ENCODE results near the gene DDX41. TPM values are rescaled to one million over a fixed set of nuclear protein-coding genes. Genes with fewer than 3 reads are reported as not detected.
A peak's percentile ranks its signal among the peaks of the same experiment; 100 is the strongest.

The DDX41 gene
- total and polyA plus RNA-seq, 2 of the 13 experiments (the other 11 are each of a cell fraction or from before 2014, with no cell fraction given), result 62.8 to 105 TPM

- TF ChIP-seq ZKSCAN5 (CRISPR knock-in tag; IDR thresholded peaks at IDR 0.05) (no peak), SNAPC5 (CRISPR knock-in tag; IDR thresholded peaks at IDR 0.05; ENCODE audit: borderline replicate concordance) (no peak), MEF2D (CRISPR knock-in tag; IDR thresholded peaks at IDR 0.05) (peak; percentile 80; the same call in 1 of the 2 replicates), TSC22D2 (CRISPR knock-in tag; IDR thresholded peaks at IDR 0.05; ENCODE audit: borderline replicate concordance) (peak; percentile 75; the same call in 1 of the 2 replicates), ZNF296 (CRISPR knock-in tag; conservative IDR thresholded peaks at IDR 0.05) (no peak), ZNF235 (CRISPR knock-in tag; IDR thresholded peaks at IDR 0.05; ENCODE audit: borderline replicate concordance) (peak; percentile 93), TCF7 (IDR thresholded peaks at IDR 0.05; ENCODE audit: low read depth) (no peak), ZNF776 (CRISPR knock-in tag; IDR thresholded peaks at IDR 0.05) (peak; percentile 94), ZBTB2 (CRISPR knock-in tag; IDR thresholded peaks at IDR 0.05; ENCODE audit: low read depth) (peak; percentile 94), POLR2AphosphoS5 (IDR thresholded peaks at IDR 0.05; ENCODE audit: low read depth, low read length) (peak; percentile 86), CEBPZ (IDR thresholded peaks at IDR 0.05; ENCODE audit: low read length) (no peak), ZNF205 (CRISPR knock-in tag; IDR thresholded peaks at IDR 0.05) (peak; percentile 85; the same call in 1 of the 2 replicates), ZNF282 (IDR thresholded peaks at IDR 0.05; ENCODE audit: partially characterized antibody) (no peak), ZNF563 (CRISPR knock-in tag; IDR thresholded peaks at IDR 0.05) (peak; percentile 84; the same call in 1 of the 2 replicates), CHD2 (IDR thresholded peaks at IDR 0.05; ENCODE audit: low read depth, low read length) (peak; percentile 41; the same call in 1 of the 2 replicates), SOX13 (IDR thresholded peaks at IDR 0.05) (no peak), SOX13 (CRISPR knock-in tag; conservative IDR thresholded peaks at IDR 0.05 in 1 of 2, IDR thresholded peaks at IDR 0.05 in 1 of 2) (peak in 1 of 2 experiments; percentile 56; a peak in 1 of 4 replicates), RELA (CRISPR knock-in tag; IDR thresholded peaks at IDR 0.05) (peak; percentile 86), ZNF230 (CRISPR knock-in tag; IDR thresholded peaks at IDR 0.05) (peak; percentile 93), MEIS2 (CRISPR knock-in tag; IDR thresholded peaks at IDR 0.05) (peak; percentile 55; the same call in 1 of the 2 replicates), POLR2A (IDR thresholded peaks at IDR 0.05; ENCODE audit: insufficient read depth in 1 of 2, low read depth in 2 of 2, low read length in 2 of 2) (peak in 1 of 2 experiments; percentile 48; a peak in 1 of 4 replicates), ZNF567 (CRISPR knock-in tag; IDR thresholded peaks at IDR 0.05; ENCODE audit: borderline replicate concordance) (peak; percentile 91; the same call in 1 of the 2 replicates)
- TF ChIP-seq, protein P1, sequence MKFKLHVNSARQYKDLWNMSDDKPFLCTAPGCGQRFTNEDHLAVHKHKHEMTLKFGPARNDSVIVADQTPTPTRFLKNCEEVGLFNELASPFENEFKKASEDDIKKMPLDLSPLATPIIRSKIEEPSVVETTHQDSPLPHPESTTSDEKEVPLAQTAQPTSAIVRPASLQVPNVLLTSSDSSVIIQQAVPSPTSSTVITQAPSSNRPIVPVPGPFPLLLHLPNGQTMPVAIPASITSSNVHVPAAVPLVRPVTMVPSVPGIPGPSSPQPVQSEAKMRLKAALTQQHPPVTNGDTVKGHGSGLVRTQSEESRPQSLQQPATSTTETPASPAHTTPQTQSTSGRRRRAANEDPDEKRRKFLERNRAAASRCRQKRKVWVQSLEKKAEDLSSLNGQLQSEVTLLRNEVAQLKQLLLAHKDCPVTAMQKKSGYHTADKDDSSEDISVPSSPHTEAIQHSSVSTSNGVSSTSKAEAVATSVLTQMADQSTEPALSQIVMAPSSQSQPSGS (CRISPR knock-in tag; IDR thresholded peaks at IDR 0.05), result peak; percentile 85
Observed at GRCh38 chr5:177516601-177517568, at the start of gene DDX41 (continued).

Data from HepG2 (cell line).